A673 (cell line): ENCODE data around the gene NRP2.

ENCODE experiments used
- EZH2 ChIP-seq: fragments of 200-600 bp; sonication (generic); IDR thresholded peaks from 2 replicates; pipeline ENCODE4 v1.6.1; 2017; ENCODE audit warnings: borderline replicate concordance, low read depth, mild to moderate bottlenecking, mixed read lengths, antibody characterized with exemption, low read length; ENCODE audit not compliant: poor library complexity, severe bottlenecking
- TF ChIP-seq, protein P1 (sequence below): fragments of 300-800, 200-600 bp; sonication (generic); conservative IDR thresholded peaks from 2 replicates; pipeline ENCODE4 v1.5.1; 2017; ENCODE audit warnings: low read depth, mild to moderate bottlenecking, antibody characterized with exemption, low read length, moderate library complexity, mixed read lengths

DNA sequence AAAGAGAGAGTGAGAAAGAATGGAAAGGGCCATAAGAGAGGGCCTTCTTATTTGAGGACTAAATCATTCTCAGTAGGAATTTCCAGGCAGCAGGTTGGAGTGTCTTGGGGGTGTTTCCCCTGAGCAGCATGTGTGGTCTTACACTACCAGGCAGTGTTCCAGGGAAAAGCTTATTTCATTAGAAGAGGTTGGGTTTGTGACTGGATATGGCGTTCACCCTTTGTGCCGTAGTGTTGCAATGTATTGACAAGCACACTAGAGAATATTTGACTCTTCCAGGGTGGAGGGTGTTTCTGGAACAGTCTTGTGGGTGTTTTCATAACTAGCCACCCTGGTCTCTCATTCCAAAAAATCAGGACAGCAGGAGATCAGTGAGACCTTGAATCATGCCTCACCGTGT lies 105.5 kb downstream of the NRP2 start:
- TF ChIP-seq, protein P1, sequence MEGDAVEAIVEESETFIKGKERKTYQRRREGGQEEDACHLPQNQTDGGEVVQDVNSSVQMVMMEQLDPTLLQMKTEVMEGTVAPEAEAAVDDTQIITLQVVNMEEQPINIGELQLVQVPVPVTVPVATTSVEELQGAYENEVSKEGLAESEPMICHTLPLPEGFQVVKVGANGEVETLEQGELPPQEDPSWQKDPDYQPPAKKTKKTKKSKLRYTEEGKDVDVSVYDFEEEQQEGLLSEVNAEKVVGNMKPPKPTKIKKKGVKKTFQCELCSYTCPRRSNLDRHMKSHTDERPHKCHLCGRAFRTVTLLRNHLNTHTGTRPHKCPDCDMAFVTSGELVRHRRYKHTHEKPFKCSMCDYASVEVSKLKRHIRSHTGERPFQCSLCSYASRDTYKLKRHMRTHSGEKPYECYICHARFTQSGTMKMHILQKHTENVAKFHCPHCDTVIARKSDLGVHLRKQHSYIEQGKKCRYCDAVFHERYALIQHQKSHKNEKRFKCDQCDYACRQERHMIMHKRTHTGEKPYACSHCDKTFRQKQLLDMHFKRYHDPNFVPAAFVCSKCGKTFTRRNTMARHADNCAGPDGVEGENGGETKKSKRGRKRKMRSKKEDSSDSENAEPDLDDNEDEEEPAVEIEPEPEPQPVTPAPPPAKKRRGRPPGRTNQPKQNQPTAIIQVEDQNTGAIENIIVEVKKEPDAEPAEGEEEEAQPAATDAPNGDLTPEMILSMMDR = no peak
- no peak for TF ChIP-seq EZH2
